ENCODE measurements around the gene KRIT1. TPM values are rescaled to one million over a fixed set of nuclear protein-coding genes. Genes with fewer than 3 reads are reported as not detected.
"Not testable (repeated sequence)": the region's sequence is repeated elsewhere in the genome, so short reads cannot be mapped to it uniquely, and the experiment has no call there.

KRIT1 gene
- total and polyA plus RNA-seq, 2 donors (not counting 3 experiments of a cell fraction or from before 2014, with no cell fraction given) = 22.8 to 43.7 TPM

DNA sequence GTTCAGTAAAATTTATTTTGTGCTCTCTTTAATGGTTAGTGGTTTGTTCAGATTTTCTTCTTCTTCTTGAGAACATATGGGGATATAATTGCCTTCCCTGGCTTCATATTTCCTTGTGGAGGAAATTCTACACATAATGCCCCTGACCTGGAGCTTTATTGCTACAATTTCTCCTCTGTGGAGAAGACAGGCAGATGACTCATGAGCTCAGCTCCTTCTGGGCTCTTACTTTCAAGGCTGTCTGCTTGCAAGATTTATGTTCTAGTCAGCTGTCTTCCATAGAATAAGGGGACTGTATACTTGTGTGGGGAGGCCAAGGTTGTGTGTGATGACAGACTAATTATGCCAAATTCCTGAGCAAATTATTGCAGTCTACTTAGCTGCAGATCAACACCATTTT is 68.4 kb downstream of the KRIT1 start:
- dilution Hi-C loops (cut with MboI; ENCODE audit: extremely low pct_ligation_motif_present, low sequenced_read_pairs) (no loop called here), intact Hi-C loops (cut with micrococcal nuclease) (no loop called here)
- Histone ChIP-seq H3K9me3 (replicated peaks; ENCODE audit: control insufficient read depth, insufficient read depth, low read length) (no peaks in the 10 kb centered on the region), H3K9ac (replicated peaks; ENCODE audit: extremely low read depth, insufficient read depth, low read length) (no peak overlapping the region), H3K27me3 (ENCODE audit: control insufficient read depth in 2 of 2, insufficient read depth in 2 of 2, low read length in 2 of 2) (no peaks in the 10 kb centered on the region), H3K4me2 (ENCODE audit: insufficient read depth, low read length) (no peak overlapping the region), H3K9me1 (replicated peaks; ENCODE audit: control insufficient read depth, extremely low read depth, insufficient read depth, low read length) (no peaks in the 10 kb centered on the region), H2AFZ (ENCODE audit: low read depth, low read length) (no peak overlapping the region), H3K27ac (ENCODE audit: insufficient read depth, low read depth, low read length) (no peak overlapping the region), H4K20me1 (replicated peaks; ENCODE audit: control insufficient read depth, extremely low read depth, insufficient read depth, low read length) (no peaks in the 10 kb centered on the region), H3K4me1 (ENCODE audit: control insufficient read depth, extremely low read depth, insufficient read depth, low read length) (peaks cover 8% of the 10 kb centered on the region), H3K4me3 (replicated peaks in 1 of 3; ENCODE audit: insufficient read depth in 1 of 3, low read depth in 1 of 3, low read length in 3 of 3) (no peak overlapping the region), H3K36me3 (ENCODE audit: control insufficient read depth in 2 of 2, extremely low read depth in 1 of 2, insufficient read depth in 2 of 2, low read length in 2 of 2) (no peaks in the 10 kb centered on the region), H3K79me2 (ENCODE audit: control insufficient read depth, insufficient read depth, low read length) (no peaks in the 10 kb centered on the region)
- TF ChIP-seq, protein P1, sequence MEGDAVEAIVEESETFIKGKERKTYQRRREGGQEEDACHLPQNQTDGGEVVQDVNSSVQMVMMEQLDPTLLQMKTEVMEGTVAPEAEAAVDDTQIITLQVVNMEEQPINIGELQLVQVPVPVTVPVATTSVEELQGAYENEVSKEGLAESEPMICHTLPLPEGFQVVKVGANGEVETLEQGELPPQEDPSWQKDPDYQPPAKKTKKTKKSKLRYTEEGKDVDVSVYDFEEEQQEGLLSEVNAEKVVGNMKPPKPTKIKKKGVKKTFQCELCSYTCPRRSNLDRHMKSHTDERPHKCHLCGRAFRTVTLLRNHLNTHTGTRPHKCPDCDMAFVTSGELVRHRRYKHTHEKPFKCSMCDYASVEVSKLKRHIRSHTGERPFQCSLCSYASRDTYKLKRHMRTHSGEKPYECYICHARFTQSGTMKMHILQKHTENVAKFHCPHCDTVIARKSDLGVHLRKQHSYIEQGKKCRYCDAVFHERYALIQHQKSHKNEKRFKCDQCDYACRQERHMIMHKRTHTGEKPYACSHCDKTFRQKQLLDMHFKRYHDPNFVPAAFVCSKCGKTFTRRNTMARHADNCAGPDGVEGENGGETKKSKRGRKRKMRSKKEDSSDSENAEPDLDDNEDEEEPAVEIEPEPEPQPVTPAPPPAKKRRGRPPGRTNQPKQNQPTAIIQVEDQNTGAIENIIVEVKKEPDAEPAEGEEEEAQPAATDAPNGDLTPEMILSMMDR (IDR thresholded peaks at IDR 0.05; ENCODE audit: extremely low read depth in 1 of 2, insufficient read depth in 1 of 2, low read depth in 1 of 2, low read length in 2 of 2) = no peak
- TF ChIP-seq EZH2 (IDR thresholded peaks at IDR 0.05; ENCODE audit: borderline replicate concordance, low read depth, low read length, severe bottlenecking) (no peak), FOS (IDR thresholded peaks at IDR 0.05; ENCODE audit: borderline replicate concordance, insufficient read depth, low read length) (peak; percentile 42), POLR2AphosphoS5 (IDR thresholded peaks at IDR 0.05; ENCODE audit: insufficient read depth, low read depth, low read length) (no peak), JUN (IDR thresholded peaks at IDR 0.05; ENCODE audit: borderline replicate concordance, insufficient read depth, insufficient read length, low read depth) (no peak), MYC (IDR thresholded peaks at IDR 0.05; ENCODE audit: low read depth, low read length) (no peak), POLR2A (IDR thresholded peaks at IDR 0.05; ENCODE audit: low read depth, low read length) (no peak), GATA2 (IDR thresholded peaks at IDR 0.05; ENCODE audit: insufficient read depth, insufficient read length, low read depth, low read length) (no peak)
- TF ChIP-seq, protein P2, sequence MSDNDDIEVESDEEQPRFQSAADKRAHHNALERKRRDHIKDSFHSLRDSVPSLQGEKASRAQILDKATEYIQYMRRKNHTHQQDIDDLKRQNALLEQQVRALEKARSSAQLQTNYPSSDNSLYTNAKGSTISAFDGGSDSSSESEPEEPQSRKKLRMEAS (IDR thresholded peaks at IDR 0.05; ENCODE audit: insufficient read depth, insufficient read length) = no peak
- CTCF ChIA-PET = interaction anchor here (1.2 to 1.6 kb wide), 4 partner anchors 23 to 270 kb away, joined by 3 to 5 read pairs (median 4); partner anchors contain the start of genes CYP51A1 and GATAD1
- DNase-seq (ENCODE audit: low read depth, low spot score) = peak; percentile 4
- FAIRE-seq = no peak
- BruUV-seq (replicated peaks) = no TSS peak
- POLR2A ChIA-PET = no interaction called here

DNA sequence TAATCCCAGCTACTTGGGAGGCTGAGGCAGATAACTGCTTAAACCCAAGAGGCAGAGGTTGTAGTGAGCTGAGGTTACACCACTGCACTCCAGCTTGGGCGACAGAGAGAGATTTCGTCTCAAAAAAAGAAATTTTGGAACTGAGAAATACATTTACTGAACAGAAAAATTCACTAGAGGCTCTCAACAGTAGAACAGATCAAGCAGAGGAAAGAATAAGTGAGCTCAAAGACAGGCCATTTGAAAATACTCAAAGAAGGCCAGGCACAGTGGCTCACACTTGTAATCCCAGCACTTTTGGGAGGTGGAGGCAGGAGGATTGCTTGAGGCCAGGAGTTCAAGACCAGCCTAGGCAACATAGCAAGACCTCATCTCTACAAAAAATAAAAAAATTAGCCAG is 76.2 kb downstream of the KRIT1 start:
- H3K4me3 ChIP-seq (replicated peaks in 1 of 3; ENCODE audit: insufficient read depth in 1 of 3, low read depth in 1 of 3, low read length in 3 of 3); POLR2A ChIA-PET; H3K36me3 ChIP-seq (ENCODE audit: control insufficient read depth in 2 of 2, extremely low read depth in 1 of 2, insufficient read depth in 2 of 2, low read length in 2 of 2); H3K27ac ChIP-seq (ENCODE audit: insufficient read depth, low read depth, low read length); H4K20me1 ChIP-seq (replicated peaks; ENCODE audit: control insufficient read depth, extremely low read depth, insufficient read depth, low read length); H3K9ac ChIP-seq (replicated peaks; ENCODE audit: extremely low read depth, insufficient read depth, low read length); H3K4me2 ChIP-seq (ENCODE audit: insufficient read depth, low read length); H3K9me1 ChIP-seq (replicated peaks; ENCODE audit: control insufficient read depth, extremely low read depth, insufficient read depth, low read length); CTCF ChIA-PET; dilution Hi-C loops (cut with MboI; ENCODE audit: extremely low pct_ligation_motif_present, low sequenced_read_pairs); FAIRE-seq; H3K9me3 ChIP-seq (replicated peaks; ENCODE audit: control insufficient read depth, insufficient read depth, low read length); H2AFZ ChIP-seq (ENCODE audit: low read depth, low read length); intact Hi-C loops (cut with micrococcal nuclease); H3K4me1 ChIP-seq (ENCODE audit: control insufficient read depth, extremely low read depth, insufficient read depth, low read length); H3K27me3 ChIP-seq (ENCODE audit: control insufficient read depth in 2 of 2, insufficient read depth in 2 of 2, low read length in 2 of 2); BruUV-seq (replicated peaks); DNase-seq (ENCODE audit: low read depth, low spot score); H3K79me2 ChIP-seq (ENCODE audit: control insufficient read depth, insufficient read depth, low read length): not testable (repeated sequence)
